ENCODE measurements around the gene SOX6.

The SOX6 gene

GRCh38 chr11:16018931-16019330, 337.4 kb downstream of the SOX6 start:
- Histone ChIP-seq H3K9ac (ENCODE audit: low read depth, low read length) (no peak overlapping the region), H3K27me3 (ENCODE audit: insufficient read depth, low read length) (no peaks in the 10 kb centered on the region), H3K27ac (ENCODE audit: low read length) (no peak overlapping the region), H3K9me3 (ENCODE audit: insufficient read depth, low read depth, low read length) (no peaks in the 10 kb centered on the region), H3K4me3 (ENCODE audit: low read length) (no peak overlapping the region), H3K4me1 (ENCODE audit: insufficient read depth, low read length) (peaks cover 7% of the 10 kb centered on the region; the same call in 1 of the 2 replicates), H3K36me3 (ENCODE audit: insufficient read depth, low read depth, low read length) (no peaks in the 10 kb centered on the region)

- Histone ChIP-seq H3K4me3 (ENCODE audit: low read length) (no peak overlapping the region), H3K36me3 (ENCODE audit: insufficient read depth, low read depth, low read length) (no peaks in the 10 kb centered on the region), H3K9ac (ENCODE audit: low read depth, low read length) (no peak overlapping the region), H3K4me1 (ENCODE audit: insufficient read depth, low read length) (peaks cover 7% of the 10 kb centered on the region; the same call in 1 of the 2 replicates), H3K27me3 (ENCODE audit: insufficient read depth, low read length) (no peaks in the 10 kb centered on the region), H3K27ac (ENCODE audit: low read length) (no peak overlapping the region), H3K9me3 (ENCODE audit: insufficient read depth, low read depth, low read length) (no peaks in the 10 kb centered on the region)
Measured at GRCh38 chr11:16016468-16016829, 339.9 kb downstream of the SOX6 start.

- H3K9me3 ChIP-seq (ENCODE audit: insufficient read depth, low read depth, low read length): no peaks in the 10 kb centered on the region
- H3K4me3 ChIP-seq (ENCODE audit: low read length): no peak overlapping the region
- H3K4me1 ChIP-seq (ENCODE audit: insufficient read depth, low read length): peaks cover 7% of the 10 kb centered on the region; the same call in 1 of the 2 replicates
- H3K36me3 ChIP-seq (ENCODE audit: insufficient read depth, low read depth, low read length): no peaks in the 10 kb centered on the region
- H3K9ac ChIP-seq (ENCODE audit: low read depth, low read length): no peak overlapping the region
- H3K27ac ChIP-seq (ENCODE audit: low read length): no peak overlapping the region
- no peaks in the 10 kb centered on the region for H3K27me3 ChIP-seq (ENCODE audit: insufficient read depth, low read length)
Measured at GRCh38 chr11:16015741-16016467, 340.4 kb downstream of the SOX6 start.

- H3K4me3 ChIP-seq (ENCODE audit: low read length): no peak overlapping the region
- H3K36me3 ChIP-seq (ENCODE audit: insufficient read depth, low read depth, low read length): no peaks in the 10 kb centered on the region
- H3K27me3 ChIP-seq (ENCODE audit: insufficient read depth, low read length): no peaks in the 10 kb centered on the region
- H3K4me1 ChIP-seq (ENCODE audit: insufficient read depth, low read length): peaks cover 7% of the 10 kb centered on the region; the same call in 1 of the 2 replicates
- no peak overlapping the region for H3K27ac ChIP-seq (ENCODE audit: low read length)
- no peak overlapping the region for H3K9ac ChIP-seq (ENCODE audit: low read depth, low read length)
- no peaks in the 10 kb centered on the region for H3K9me3 ChIP-seq (ENCODE audit: insufficient read depth, low read depth, low read length)
Measured at GRCh38 chr11:16013649-16014275, 342.6 kb downstream of the SOX6 start.

- no peaks in the 10 kb centered on the region for H3K27me3 ChIP-seq (ENCODE audit: insufficient read depth, low read length)
Measured at GRCh38 chr11:16013242-16013641, 343.1 kb downstream of the SOX6 start.

GRCh38 chr11:16012125-16012751, 344.1 kb downstream of the SOX6 start:
- Histone ChIP-seq H3K27ac (ENCODE audit: low read length) (no peak overlapping the region), H3K9ac (ENCODE audit: low read depth, low read length) (no peak overlapping the region), H3K4me3 (ENCODE audit: low read length) (no peak overlapping the region), H3K4me1 (ENCODE audit: insufficient read depth, low read length) (peaks cover 7% of the 10 kb centered on the region; the same call in 1 of the 2 replicates), H3K27me3 (ENCODE audit: insufficient read depth, low read length) (no peaks in the 10 kb centered on the region), H3K36me3 (ENCODE audit: insufficient read depth, low read depth, low read length) (no peaks in the 10 kb centered on the region), H3K9me3 (ENCODE audit: insufficient read depth, low read depth, low read length) (no peaks in the 10 kb centered on the region)

More at GRCh38 chr11:16013242-16013641, 343.1 kb downstream of the SOX6 start:
- no peak overlapping the region for H3K4me3 ChIP-seq (ENCODE audit: low read length)
- H3K27ac ChIP-seq (ENCODE audit: low read length): no peak overlapping the region
- no peaks in the 10 kb centered on the region for H3K9me3 ChIP-seq (ENCODE audit: insufficient read depth, low read depth, low read length)
- peaks cover 7% of the 10 kb centered on the region; the same call in 1 of the 2 replicates for H3K4me1 ChIP-seq (ENCODE audit: insufficient read depth, low read length)
- H3K9ac ChIP-seq (ENCODE audit: low read depth, low read length): no peak overlapping the region
- no peaks in the 10 kb centered on the region for H3K36me3 ChIP-seq (ENCODE audit: insufficient read depth, low read depth, low read length)

GRCh38 chr11:16011396-16011795, 344.9 kb downstream of the SOX6 start:
- no peaks in the 10 kb centered on the region for H3K9me3 ChIP-seq (ENCODE audit: insufficient read depth, low read depth, low read length)
- H3K4me1 ChIP-seq (ENCODE audit: insufficient read depth, low read length): peaks cover 2% of the 10 kb centered on the region; the same call in 1 of the 2 replicates
- H3K27ac ChIP-seq (ENCODE audit: low read length): no peak overlapping the region
- no peak overlapping the region for H3K9ac ChIP-seq (ENCODE audit: low read depth, low read length)
- no peak overlapping the region for H3K4me3 ChIP-seq (ENCODE audit: low read length)
- no peaks in the 10 kb centered on the region for H3K36me3 ChIP-seq (ENCODE audit: insufficient read depth, low read depth, low read length)
- H3K27me3 ChIP-seq (ENCODE audit: insufficient read depth, low read length): no peaks in the 10 kb centered on the region

- Histone ChIP-seq H3K4me1 (ENCODE audit: insufficient read depth, low read length) (no peaks in the 10 kb centered on the region), H3K27me3 (ENCODE audit: insufficient read depth, low read length) (no peaks in the 10 kb centered on the region), H3K9me3 (ENCODE audit: insufficient read depth, low read depth, low read length) (no peaks in the 10 kb centered on the region), H3K36me3 (ENCODE audit: insufficient read depth, low read depth, low read length) (no peaks in the 10 kb centered on the region), H3K4me3 (ENCODE audit: low read length) (no peak overlapping the region), H3K9ac (ENCODE audit: low read depth, low read length) (no peak overlapping the region), H3K27ac (ENCODE audit: low read length) (no peak overlapping the region)
Measured at GRCh38 chr11:16009021-16009420, 347.3 kb downstream of the SOX6 start.

GRCh38 chr11:16007514-16007913, 348.8 kb downstream of the SOX6 start:
- H3K9ac ChIP-seq (ENCODE audit: low read depth, low read length): no peak overlapping the region
- H3K27ac ChIP-seq (ENCODE audit: low read length): no peak overlapping the region
- no peak overlapping the region for H3K4me3 ChIP-seq (ENCODE audit: low read length)
- no peaks in the 10 kb centered on the region for H3K9me3 ChIP-seq (ENCODE audit: insufficient read depth, low read depth, low read length)
- no peaks in the 10 kb centered on the region for H3K4me1 ChIP-seq (ENCODE audit: insufficient read depth, low read length)
- no peaks in the 10 kb centered on the region for H3K36me3 ChIP-seq (ENCODE audit: insufficient read depth, low read depth, low read length)
- no peaks in the 10 kb centered on the region for H3K27me3 ChIP-seq (ENCODE audit: insufficient read depth, low read length)

GRCh38 chr11:16002942-16003341, 353.4 kb downstream of the SOX6 start:
- Histone ChIP-seq H3K36me3 (ENCODE audit: insufficient read depth, low read depth, low read length) (no peaks in the 10 kb centered on the region), H3K9ac (ENCODE audit: low read depth, low read length) (no peak overlapping the region), H3K4me3 (ENCODE audit: low read length) (no peak overlapping the region), H3K27me3 (ENCODE audit: insufficient read depth, low read length) (no peaks in the 10 kb centered on the region), H3K27ac (ENCODE audit: low read length) (no peak overlapping the region), H3K4me1 (ENCODE audit: insufficient read depth, low read length) (no peaks in the 10 kb centered on the region), H3K9me3 (ENCODE audit: insufficient read depth, low read depth, low read length) (no peaks in the 10 kb centered on the region)

GRCh38 chr11:16001899-16002426, 354.4 kb downstream of the SOX6 start:
- H3K27ac ChIP-seq (ENCODE audit: low read length): no peak overlapping the region
- H3K4me1 ChIP-seq (ENCODE audit: insufficient read depth, low read length): no peaks in the 10 kb centered on the region
- no peaks in the 10 kb centered on the region for H3K27me3 ChIP-seq (ENCODE audit: insufficient read depth, low read length)
- no peaks in the 10 kb centered on the region for H3K9me3 ChIP-seq (ENCODE audit: insufficient read depth, low read depth, low read length)
- no peak overlapping the region for H3K4me3 ChIP-seq (ENCODE audit: low read length)
- no peak overlapping the region for H3K9ac ChIP-seq (ENCODE audit: low read depth, low read length)
- H3K36me3 ChIP-seq (ENCODE audit: insufficient read depth, low read depth, low read length): no peaks in the 10 kb centered on the region

Measured in iPS-20b (cell line).